PC-9 (cell line): ENCODE data around the gene TOX2. TPM values are rescaled to one million over a fixed set of nuclear protein-coding genes. Genes with fewer than 3 reads are reported as not detected.

Source experiments
- BruUV-seq: library from RNA; stranded (reverse); fragments of 400-500 nt; replicated peaks from 2 replicates; lab custom pipeline; 2021; lab: Mats Ljungman, UMichigan
- CTCF ChIA-PET: fragments of 300-600 bp; sonication (Branson Sonifier 250); formaldehyde crosslinking; loops from one replicate; lab custom pipeline; 2022; ENCODE audit warnings: antibody characterized with exemption; lab: Charles Lee
- POLR2A ChIA-PET: fragments of 300-600 bp; sonication (Branson Sonifier 250); formaldehyde crosslinking; loops from one replicate; lab custom pipeline; 2022; ENCODE audit warnings: antibody characterized with exemption; ENCODE audit not compliant: unreplicated experiment; lab: Charles Lee
- DNase-seq, 2 experiments: peaks; one replicate each; pipeline versions ENCODE4 v3.0.0 to v3.0.0-alpha.2; 2015 to 2022; ENCODE audit warnings: mixed read lengths in 1 of 2
- H2AFZ ChIP-seq: fragments of 200-600 bp; sonication (generic); 2 replicates; pipeline ENCODE4 v1.8.1; 2017; ENCODE audit warnings: antibody characterized with exemption
- H3F3A ChIP-seq: fragments of 200-600 bp; sonication (generic); 2 replicates; pipeline ENCODE4 v1.8.1; 2017; ENCODE audit warnings: antibody characterized with exemption, mild to moderate bottlenecking, low read depth; ENCODE audit not compliant: insufficient read depth
- H3K27ac ChIP-seq: fragments of 200-600 bp; sonication (generic); 2 replicates; pipeline ENCODE4 v1.6.1; 2016; ENCODE audit warnings: mixed run types
- H3K27me3 ChIP-seq: fragments of 200-600 bp; sonication (generic); 2 replicates; pipeline ENCODE4 v1.6.1; 2016; ENCODE audit warnings: low read depth, mixed run types; ENCODE audit not compliant: insufficient read depth
- H3K36me3 ChIP-seq: fragments of 200-600 bp; sonication (generic); 2 replicates; pipeline ENCODE4 v1.6.1; 2016; ENCODE audit warnings: low read depth, mixed run types
- H3K4me1 ChIP-seq: fragments of 200-600 bp; sonication (generic); replicated peaks from 2 replicates; pipeline ENCODE4 v1.6.1; 2016; ENCODE audit warnings: mixed run types; ENCODE audit not compliant: insufficient read depth
- H3K4me2 ChIP-seq: fragments of 200-600 bp; sonication (generic); 2 replicates; pipeline ENCODE4 v1.6.1; 2017; ENCODE audit warnings: mixed run types
- H3K4me3 ChIP-seq: fragments of 200-600 bp; sonication (generic); 2 replicates; pipeline ENCODE4 v1.6.1; 2016; ENCODE audit warnings: mixed run types
- H3K79me2 ChIP-seq: fragments of 200-600 bp; sonication (generic); 2 replicates; pipeline ENCODE4 v1.6.1; 2017; ENCODE audit warnings: low read depth, mixed run types
- H3K9me2 ChIP-seq: fragments of 200-600 bp; sonication (generic); 2 replicates; pipeline ENCODE4 v1.8.1; 2017; ENCODE audit warnings: mild to moderate bottlenecking; ENCODE audit not compliant: insufficient read depth
- H3K9me3 ChIP-seq: fragments of 200-600 bp; sonication (generic); 2 replicates; pipeline ENCODE4 v1.8.1; 2016; ENCODE audit warnings: low read depth; ENCODE audit not compliant: insufficient read depth
- H4K20me1 ChIP-seq: fragments of 200-600 bp; sonication (generic); 2 replicates; pipeline ENCODE4 v1.8.1; 2017; ENCODE audit not compliant: insufficient read depth
- EZH2 ChIP-seq: fragments of 200-600 bp; sonication (generic); IDR thresholded peaks from 2 replicates; pipeline ENCODE4 v1.8.0; 2017; ENCODE audit warnings: antibody characterized with exemption, low read depth
- intact Hi-C: fragments of 100-400 bp; cut with micrococcal nuclease; formaldehyde crosslinking; loops from one replicate; pipeline ENCODE4 v1.10.0; 2022; ENCODE audit not compliant: unreplicated experiment
- total RNA-seq: library from RNA; stranded (reverse); gene quantifications from 2 replicates; pipeline ENCODE4 v1.2.3, GENCODE V29; 2021
- TF ChIP-seq, protein P1 (sequence below): fragments of 200-600 bp; sonication (generic); conservative IDR thresholded peaks from 2 replicates; pipeline ENCODE4 v1.6.1; 2017; ENCODE audit warnings: mixed run types, antibody characterized with exemption, mild to moderate bottlenecking, moderate library complexity

TOX2 gene
- total RNA-seq, 1 experiment from 2014 or later = 30.1 TPM

GRCh38 chr20:43895235-43895634, 19.4 kb upstream of the TOX2 start:
- Histone ChIP-seq H3F3A (0 out of 2 replicates have a peak, but pooled peaks cover 6% of the 10 kb centered on the region), H3K79me2 (no peaks in the 10 kb centered on the region), H3K27me3 (no peaks in the 10 kb centered on the region), H3K9me3 (no peaks in the 10 kb centered on the region), H3K4me2 (no peak overlapping the region), H3K27ac (no peak overlapping the region), H4K20me1 (no peaks in the 10 kb centered on the region), H3K4me1 (peaks cover 12% of the 10 kb centered on the region), H2AFZ (no peak overlapping the region), H3K9me2 (no peaks in the 10 kb centered on the region), H3K4me3 (no peak overlapping the region), H3K36me3 (no peaks in the 10 kb centered on the region)
- POLR2A ChIA-PET = no interaction called here
- BruUV-seq = no TSS peak
- intact Hi-C loops = no loop called here
- TF ChIP-seq EZH2 = no peak
- TF ChIP-seq, protein P1, sequence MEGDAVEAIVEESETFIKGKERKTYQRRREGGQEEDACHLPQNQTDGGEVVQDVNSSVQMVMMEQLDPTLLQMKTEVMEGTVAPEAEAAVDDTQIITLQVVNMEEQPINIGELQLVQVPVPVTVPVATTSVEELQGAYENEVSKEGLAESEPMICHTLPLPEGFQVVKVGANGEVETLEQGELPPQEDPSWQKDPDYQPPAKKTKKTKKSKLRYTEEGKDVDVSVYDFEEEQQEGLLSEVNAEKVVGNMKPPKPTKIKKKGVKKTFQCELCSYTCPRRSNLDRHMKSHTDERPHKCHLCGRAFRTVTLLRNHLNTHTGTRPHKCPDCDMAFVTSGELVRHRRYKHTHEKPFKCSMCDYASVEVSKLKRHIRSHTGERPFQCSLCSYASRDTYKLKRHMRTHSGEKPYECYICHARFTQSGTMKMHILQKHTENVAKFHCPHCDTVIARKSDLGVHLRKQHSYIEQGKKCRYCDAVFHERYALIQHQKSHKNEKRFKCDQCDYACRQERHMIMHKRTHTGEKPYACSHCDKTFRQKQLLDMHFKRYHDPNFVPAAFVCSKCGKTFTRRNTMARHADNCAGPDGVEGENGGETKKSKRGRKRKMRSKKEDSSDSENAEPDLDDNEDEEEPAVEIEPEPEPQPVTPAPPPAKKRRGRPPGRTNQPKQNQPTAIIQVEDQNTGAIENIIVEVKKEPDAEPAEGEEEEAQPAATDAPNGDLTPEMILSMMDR = no peak
- CTCF ChIA-PET = no interaction called here
- no peak for DNase-seq

DNA sequence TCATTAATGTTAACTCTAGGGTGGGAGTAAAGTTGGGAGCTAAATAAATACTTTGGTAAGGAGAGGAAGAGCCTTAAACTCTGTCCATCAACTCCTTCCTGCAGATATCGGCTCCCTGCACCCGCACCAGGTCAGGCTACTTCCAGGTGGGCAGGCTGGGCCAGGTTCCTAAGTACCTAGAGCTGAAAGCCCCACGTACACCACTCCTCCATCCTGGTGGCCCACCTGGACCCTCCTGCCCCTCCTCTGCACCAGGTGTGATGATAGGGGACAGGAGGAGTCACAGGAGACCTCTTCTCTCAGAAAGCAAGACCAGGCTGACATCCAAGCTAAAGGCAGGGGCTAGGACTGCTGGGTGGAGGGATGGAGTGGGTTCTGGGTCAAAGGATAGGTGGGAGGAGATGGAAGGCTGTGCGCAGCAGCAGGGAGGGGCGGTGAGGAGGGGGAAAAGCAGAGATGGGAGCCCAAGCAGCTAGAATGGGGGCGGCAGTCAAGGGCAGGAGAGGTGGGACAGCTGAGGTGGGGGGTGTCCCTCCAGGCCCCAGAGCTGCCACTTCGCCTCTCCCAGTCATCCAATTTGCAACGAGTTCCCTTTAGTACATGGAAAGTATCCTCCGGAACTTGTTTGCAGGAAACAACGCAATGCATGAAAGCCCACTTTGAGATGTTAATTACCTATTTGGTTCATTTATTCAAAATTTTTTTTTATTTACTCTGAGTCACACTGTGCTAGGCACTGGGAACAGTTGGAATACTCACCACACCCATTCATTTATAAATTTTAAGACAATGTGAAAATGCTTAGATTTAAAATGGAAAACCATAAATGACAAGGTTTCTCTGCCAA, 15.2 kb upstream of the TOX2 start:
- Histone ChIP-seq H3F3A (peaks cover 6% of the 10 kb centered on the region; the same call in 1 of the 2 replicates), H3K27me3 (no peaks in the 10 kb centered on the region), H3K27ac (no peak overlapping the region), H3K79me2 (no peaks in the 10 kb centered on the region), H4K20me1 (no peaks in the 10 kb centered on the region), H3K4me1 (peaks cover 5% of the 10 kb centered on the region), H2AFZ (no peak overlapping the region), H3K36me3 (no peaks in the 10 kb centered on the region), H3K9me2 (no peaks in the 10 kb centered on the region), H3K9me3 (no peaks in the 10 kb centered on the region), H3K4me2 (no peak overlapping the region), H3K4me3 (no peak overlapping the region)
- POLR2A ChIA-PET = interaction anchor here (0.7 kb wide), 1 partner anchor 102 kb away, joined by 11 read pairs; no protein-coding TSS in a partner anchor
- no TSS peak for BruUV-seq
- DNase-seq = no peak
- intact Hi-C loops = no loop called here
- TF ChIP-seq EZH2 = no peak
- TF ChIP-seq, protein P1 = no peak
- CTCF ChIA-PET = no interaction called here

GRCh38 chr20:43900121-43900466, 14.6 kb upstream of the TOX2 start:
- no peaks in the 10 kb centered on the region for H4K20me1 ChIP-seq
- H3K4me1 ChIP-seq = peaks cover 11% of the 10 kb centered on the region
- H3K4me2 ChIP-seq = no peak overlapping the region
- H3K79me2 ChIP-seq = no peaks in the 10 kb centered on the region
- POLR2A ChIA-PET = no interaction called here
- no peaks in the 10 kb centered on the region for H3K27me3 ChIP-seq
- BruUV-seq = no TSS peak
- no peaks in the 10 kb centered on the region for H3K36me3 ChIP-seq
- no peaks in the 10 kb centered on the region for H3K9me3 ChIP-seq
- DNase-seq = no peak
- TF ChIP-seq EZH2 = no peak
- TF ChIP-seq, protein P1 = no peak
- intact Hi-C loops = no loop called here
- H3K9me2 ChIP-seq = no peaks in the 10 kb centered on the region
- H2AFZ ChIP-seq = no peak overlapping the region
- CTCF ChIA-PET = interaction anchor here (0.7 kb wide), 1 partner anchor 162 kb away, joined by 5 read pairs; no protein-coding TSS in a partner anchor
- no peak overlapping the region for H3K4me3 ChIP-seq
- H3K27ac ChIP-seq = no peak overlapping the region
- H3F3A ChIP-seq = peaks cover 11% of the 10 kb centered on the region; the same call in 1 of the 2 replicates
